Liver (tissue), 9 donors: ENCODE results near the gene POU2AF3. TPM values are rescaled to one million over a fixed set of nuclear protein-coding genes. Genes with fewer than 3 reads are reported as not detected.
"Not testable (repeated sequence)": the region's sequence is repeated elsewhere in the genome, so short reads cannot be mapped to it uniquely, and the experiment has no call there.

Experiments used
- DNase-seq: peaks from one replicate; pipeline ENCODE4 v3.0.0-alpha.2; 2017; ENCODE audit warnings: low spot score
- H3K27ac ChIP-seq, 2 donors: one replicate each; pipeline ENCODE4 v1.7.0; 2013; ENCODE audit warnings: inconsistent platforms in 2 of 2, low read length in 2 of 2, control low read depth in 1 of 2, low read depth in 1 of 2, mild to moderate bottlenecking in 1 of 2
- H3K27me3 ChIP-seq, 4 donors: one replicate each; pipeline versions ENCODE4 v1.6.1 to v1.7.0; 2013; ENCODE audit warnings: low read length in 3 of 4, inconsistent platforms in 1 of 4, mild to moderate bottlenecking in 1 of 4, moderate library complexity in 1 of 4; ENCODE audit not compliant: control insufficient read depth in 4 of 4, insufficient read depth in 4 of 4
- H3K36me3 ChIP-seq, 4 donors: one replicate each; pipeline versions ENCODE4 v1.6.1 to v1.7.0; 2013; ENCODE audit warnings: low read length in 3 of 4, mild to moderate bottlenecking in 3 of 4, low read depth in 1 of 4, moderate library complexity in 1 of 4; ENCODE audit not compliant: control insufficient read depth in 4 of 4, insufficient read depth in 3 of 4
- H3K4me1 ChIP-seq, 4 donors: one replicate each; pipeline versions ENCODE4 v1.6.1 to v1.7.0; 2013; ENCODE audit warnings: low read length in 3 of 4, mild to moderate bottlenecking in 3 of 4, moderate library complexity in 1 of 4; ENCODE audit not compliant: control insufficient read depth in 4 of 4, insufficient read depth in 4 of 4
- H3K4me3 ChIP-seq, 3 donors: one replicate each; pipeline versions ENCODE4 v1.6.1 to v1.7.0; 2013; ENCODE audit warnings: low read length in 3 of 3, control low read depth in 1 of 3, low read depth in 1 of 3, mild to moderate bottlenecking in 1 of 3
- H3K9ac ChIP-seq, 2 donors: one replicate each; pipeline ENCODE4 v1.7.0; 2013; ENCODE audit warnings: low read length in 2 of 2, mild to moderate bottlenecking in 2 of 2, moderate library complexity in 2 of 2, control low read depth in 1 of 2, low read depth in 1 of 2
- H3K9me3 ChIP-seq, 4 donors: one replicate each; pipeline versions ENCODE4 v1.6.1 to v1.7.0; 2013; ENCODE audit warnings: low read length in 3 of 4; ENCODE audit not compliant: control insufficient read depth in 4 of 4
- ATF3 ChIP-seq: IDR thresholded peaks from 2 replicates; pipeline ENCODE4 v1.6.1; 2016; ENCODE audit warnings: antibody characterized with exemption
- CTCF ChIP-seq: fragments of 150-350 bp; IDR thresholded peaks from 2 replicates; pipeline ENCODE4 v1.5.1; 2017; ENCODE audit warnings: improper control_type of control experiment, low read depth, low read length; ENCODE audit not compliant: missing input control
- EGR1 ChIP-seq, 2 donors: IDR thresholded peaks; 2 replicates each; pipeline ENCODE4 v1.6.1; 2016 to 2018; ENCODE audit warnings: antibody characterized with exemption in 2 of 2, low read depth in 2 of 2
- FOXA1 ChIP-seq: IDR thresholded peaks from 2 replicates; pipeline ENCODE4 v1.6.1; 2016; ENCODE audit warnings: antibody characterized with exemption
- FOXA2 ChIP-seq: IDR thresholded peaks from 2 replicates; pipeline ENCODE4 v1.6.1; 2016; ENCODE audit warnings: antibody characterized with exemption
- GABPA ChIP-seq, 2 donors: IDR thresholded peaks in 1 of 2; conservative IDR thresholded peaks in 1 of 2; 2 replicates each; pipeline ENCODE4 v1.6.1; 2016; ENCODE audit warnings: antibody characterized with exemption in 2 of 2, mild to moderate bottlenecking in 1 of 2, moderate library complexity in 1 of 2
- HNF4A ChIP-seq, 2 donors: conservative IDR thresholded peaks; 2 replicates each; pipeline ENCODE4 v1.6.1; 2016; ENCODE audit warnings: antibody characterized with exemption in 2 of 2, mild to moderate bottlenecking in 2 of 2
- HNF4G ChIP-seq: IDR thresholded peaks from 2 replicates; pipeline ENCODE4 v1.6.1; 2016; ENCODE audit warnings: antibody characterized with exemption
- JUND ChIP-seq, 2 donors: IDR thresholded peaks; 2 replicates each; pipeline ENCODE4 v1.6.1; 2016; ENCODE audit warnings: antibody characterized with exemption in 2 of 2
- NR2F2 ChIP-seq: IDR thresholded peaks from 2 replicates; pipeline ENCODE4 v1.6.1; 2016; ENCODE audit warnings: antibody characterized with exemption
- RAD21 ChIP-seq, 2 donors: IDR thresholded peaks; 2 replicates each; pipeline ENCODE4 v1.6.1; 2016; ENCODE audit warnings: antibody characterized with exemption in 2 of 2, mild to moderate bottlenecking in 2 of 2
- RXRA ChIP-seq, 2 donors: IDR thresholded peaks; 2 replicates each; pipeline ENCODE4 v1.6.1; 2017 to 2018; ENCODE audit warnings: antibody characterized with exemption in 2 of 2, mild to moderate bottlenecking in 1 of 2
- SP1 ChIP-seq: IDR thresholded peaks from 2 replicates; pipeline ENCODE4 v1.6.1; 2018; ENCODE audit warnings: antibody characterized with exemption, mild to moderate bottlenecking
- TAF1 ChIP-seq: conservative IDR thresholded peaks from 2 replicates; pipeline ENCODE4 v1.6.1; 2016; ENCODE audit warnings: antibody characterized with exemption, mild to moderate bottlenecking
- YY1 ChIP-seq: IDR thresholded peaks from 2 replicates; pipeline ENCODE4 v1.6.1; 2016; ENCODE audit warnings: antibody characterized with exemption, mild to moderate bottlenecking
- ZBTB33 ChIP-seq: IDR thresholded peaks from 2 replicates; pipeline ENCODE4 v1.6.1; 2016; ENCODE audit warnings: antibody characterized with exemption
- WGBS: extraction: QIAGEN DNeasy Blood & Tissue Kit; methylation state at CpG from one replicate; pipeline ENCODE4 v1.1.7; 2013; 5-methylcytosine and 5-hydroxymethylcytosine counted together
- polyA plus RNA-seq, 2 donors: library from polyadenylated mRNA; stranded (reverse) in 1 of 2; unstranded in 1 of 2; fragments of 200-250 nt in 1 of 2; fragments of >200 nt in 1 of 2; fragmentation: Nextera tagmentation in 1 of 2; extraction: Ambion mirVana in 1 of 2; gene quantifications; one replicate each; pipeline versions ENCODE4 v1.2.1 to v1.2.3, GENCODE V29; 2013 to 2015
- total RNA-seq, 2 donors: library from RNA; depleted of rRNA; stranded (reverse); fragments of >200 nt; gene quantifications; one replicate each; pipeline ENCODE4 v1.2.3, GENCODE V29; 2014
- TF ChIP-seq, protein P1 (sequence below): IDR thresholded peaks from 2 replicates; pipeline ENCODE4 v1.6.1; 2016; ENCODE audit warnings: antibody characterized with exemption
- TF ChIP-seq, protein P2 (sequence below): IDR thresholded peaks from 2 replicates; pipeline ENCODE4 v1.6.1; 2016; ENCODE audit warnings: antibody characterized with exemption, mild to moderate bottlenecking
- donor health status: healthy.
- donor health status: healthy.
- donor health status: healthy.
- donor health status: healthy.
- donor health status: healthy.

POU2AF3 gene
- total and polyA plus RNA-seq, 4 donors: 0.17 to 0.68 (median 0.49) TPM

- TF ChIP-seq EGR1 (IDR thresholded peaks at IDR 0.05; ENCODE audit: low read depth in 2 of 2): no peak
- no peak for TF ChIP-seq FOXA1
- TF ChIP-seq, protein P1, sequence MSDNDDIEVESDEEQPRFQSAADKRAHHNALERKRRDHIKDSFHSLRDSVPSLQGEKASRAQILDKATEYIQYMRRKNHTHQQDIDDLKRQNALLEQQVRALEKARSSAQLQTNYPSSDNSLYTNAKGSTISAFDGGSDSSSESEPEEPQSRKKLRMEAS: no peak
These were observed 6.6 kb upstream of the POU2AF3 start (continued) for GRCh38 chr11:111291764-111292163.

DNA sequence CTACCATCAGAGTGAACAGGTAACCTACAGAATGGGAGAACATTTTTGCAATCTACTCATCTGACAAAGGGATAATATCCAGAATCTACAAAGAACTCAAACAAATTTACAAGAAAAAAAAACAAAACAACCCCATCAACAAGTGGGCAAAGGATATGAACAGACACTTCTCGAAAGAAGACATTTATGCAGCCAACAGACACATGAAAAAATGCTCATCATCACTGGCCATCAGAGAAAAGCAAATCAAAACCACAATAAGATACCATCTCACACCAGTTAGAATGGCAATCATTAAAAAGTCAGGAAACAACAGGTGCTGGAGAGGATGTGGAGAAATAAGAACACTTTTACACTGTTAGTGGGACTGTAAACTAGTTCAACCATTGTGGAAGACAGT lies 5.9 kb upstream of the POU2AF3 start:
- 89% methylated on average over 1 of the region's 1 CpG for WGBS
- not testable (repeated sequence) for H3K4me3 ChIP-seq, H3K27me3 ChIP-seq, H3K9ac ChIP-seq, H3K27ac ChIP-seq, H3K4me1 ChIP-seq, H3K36me3 ChIP-seq, DNase-seq, H3K9me3 ChIP-seq

- Histone ChIP-seq H3K4me1 (peaks cover 6 to 24% (median 18%) of the 10 kb centered on the region in 4 donors), H3K9ac (no peak overlapping the region), H3K9me3 (no peaks in the 10 kb centered on the region), H3K27me3 (no peaks in the 10 kb centered on the region), H3K4me3 (no peak overlapping the region), H3K27ac (no peak overlapping the region), H3K36me3 (no peaks in the 10 kb centered on the region)
- no peak for DNase-seq
- TF ChIP-seq ATF3: no peak
- TF ChIP-seq, protein P1: no peak
- no peak for TF ChIP-seq GABPA (IDR thresholded peaks at IDR 0.05 in 1 of 2, conservative IDR thresholded peaks at IDR 0.05 in 1 of 2)
- TF ChIP-seq EGR1 (IDR thresholded peaks at IDR 0.05; ENCODE audit: low read depth in 2 of 2): no peak
- no peak for TF ChIP-seq FOXA2
- no peak for TF ChIP-seq SP1
- TF ChIP-seq RAD21 (IDR thresholded peaks at IDR 0.05): no peak
- no peak for TF ChIP-seq RXRA (IDR thresholded peaks at IDR 0.05)
- no peak for TF ChIP-seq HNF4A (conservative IDR thresholded peaks at IDR 0.05)
- TF ChIP-seq ZBTB33: no peak
- TF ChIP-seq JUND (IDR thresholded peaks at IDR 0.05): no peak
- no peak for TF ChIP-seq YY1
- TF ChIP-seq CTCF: no peak
- no peak for TF ChIP-seq NR2F2
- no peak for TF ChIP-seq HNF4G
- TF ChIP-seq, protein P2, sequence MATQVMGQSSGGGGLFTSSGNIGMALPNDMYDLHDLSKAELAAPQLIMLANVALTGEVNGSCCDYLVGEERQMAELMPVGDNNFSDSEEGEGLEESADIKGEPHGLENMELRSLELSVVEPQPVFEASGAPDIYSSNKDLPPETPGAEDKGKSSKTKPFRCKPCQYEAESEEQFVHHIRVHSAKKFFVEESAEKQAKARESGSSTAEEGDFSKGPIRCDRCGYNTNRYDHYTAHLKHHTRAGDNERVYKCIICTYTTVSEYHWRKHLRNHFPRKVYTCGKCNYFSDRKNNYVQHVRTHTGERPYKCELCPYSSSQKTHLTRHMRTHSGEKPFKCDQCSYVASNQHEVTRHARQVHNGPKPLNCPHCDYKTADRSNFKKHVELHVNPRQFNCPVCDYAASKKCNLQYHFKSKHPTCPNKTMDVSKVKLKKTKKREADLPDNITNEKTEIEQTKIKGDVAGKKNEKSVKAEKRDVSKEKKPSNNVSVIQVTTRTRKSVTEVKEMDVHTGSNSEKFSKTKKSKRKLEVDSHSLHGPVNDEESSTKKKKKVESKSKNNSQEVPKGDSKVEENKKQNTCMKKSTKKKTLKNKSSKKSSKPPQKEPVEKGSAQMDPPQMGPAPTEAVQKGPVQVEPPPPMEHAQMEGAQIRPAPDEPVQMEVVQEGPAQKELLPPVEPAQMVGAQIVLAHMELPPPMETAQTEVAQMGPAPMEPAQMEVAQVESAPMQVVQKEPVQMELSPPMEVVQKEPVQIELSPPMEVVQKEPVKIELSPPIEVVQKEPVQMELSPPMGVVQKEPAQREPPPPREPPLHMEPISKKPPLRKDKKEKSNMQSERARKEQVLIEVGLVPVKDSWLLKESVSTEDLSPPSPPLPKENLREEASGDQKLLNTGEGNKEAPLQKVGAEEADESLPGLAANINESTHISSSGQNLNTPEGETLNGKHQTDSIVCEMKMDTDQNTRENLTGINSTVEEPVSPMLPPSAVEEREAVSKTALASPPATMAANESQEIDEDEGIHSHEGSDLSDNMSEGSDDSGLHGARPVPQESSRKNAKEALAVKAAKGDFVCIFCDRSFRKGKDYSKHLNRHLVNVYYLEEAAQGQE: no peak
- TF ChIP-seq FOXA1: no peak
- no peak for TF ChIP-seq TAF1
- WGBS: 97% methylated on average over 3 of the region's 3 CpGs
These were observed 2.1 kb upstream of the POU2AF3 start for GRCh38 chr11:111296196-111296595.
